Limb (tissue), 2 donors: ENCODE results near the gene LRRC4C.
"Not testable (repeated sequence)": the region's sequence is repeated elsewhere in the genome, so short reads cannot be mapped to it uniquely, and the experiment has no call there.

ENCODE experiments used
- DNase-seq, 2 donors: peaks; one replicate each; pipeline ENCODE4 v3.0.0-alpha.2; 2016; ENCODE audit errors: extremely low spot score in 2 of 2

The LRRC4C gene

DNA sequence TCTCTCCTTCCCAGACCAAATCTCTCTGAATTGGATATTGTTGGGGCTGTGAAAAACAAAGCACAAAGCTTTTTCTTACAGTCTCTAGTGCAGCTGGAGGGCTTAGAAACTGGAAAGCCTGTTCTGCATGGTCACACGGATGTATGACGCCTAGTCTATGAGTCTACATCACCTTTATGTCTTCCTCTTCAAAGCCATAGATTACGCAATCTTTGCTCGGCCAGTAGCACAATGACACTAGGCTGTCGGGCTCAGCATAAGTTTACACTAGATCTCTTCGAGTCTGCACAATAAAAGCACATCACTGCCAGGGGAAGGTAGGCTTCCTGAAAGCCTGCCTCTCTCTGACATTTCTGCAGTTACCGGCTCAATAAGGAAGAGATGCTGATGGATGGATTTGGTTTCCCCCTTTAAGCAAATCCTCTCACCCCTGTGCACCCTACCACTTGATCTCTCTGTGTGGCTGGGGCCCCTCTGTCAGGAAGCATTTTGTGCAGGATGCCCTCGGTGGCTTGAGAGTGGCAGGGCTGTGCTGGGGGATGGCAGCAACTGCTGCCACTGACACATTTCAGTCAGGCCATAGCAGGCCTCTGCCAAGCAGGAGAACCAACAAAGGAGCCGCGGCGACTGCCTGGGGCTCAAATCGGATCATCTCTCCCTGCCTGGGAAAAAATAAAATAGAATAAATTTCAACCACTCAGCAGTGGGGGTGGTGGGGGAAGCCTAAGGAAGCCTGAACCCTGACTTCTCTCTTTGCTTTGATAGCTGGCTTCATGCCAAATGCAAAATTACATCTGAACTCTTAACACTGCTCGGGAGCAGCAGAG, 1272.8 kb downstream of the LRRC4C start:
- peak in 1 of 2 donors; percentile 54 for DNase-seq

DNA sequence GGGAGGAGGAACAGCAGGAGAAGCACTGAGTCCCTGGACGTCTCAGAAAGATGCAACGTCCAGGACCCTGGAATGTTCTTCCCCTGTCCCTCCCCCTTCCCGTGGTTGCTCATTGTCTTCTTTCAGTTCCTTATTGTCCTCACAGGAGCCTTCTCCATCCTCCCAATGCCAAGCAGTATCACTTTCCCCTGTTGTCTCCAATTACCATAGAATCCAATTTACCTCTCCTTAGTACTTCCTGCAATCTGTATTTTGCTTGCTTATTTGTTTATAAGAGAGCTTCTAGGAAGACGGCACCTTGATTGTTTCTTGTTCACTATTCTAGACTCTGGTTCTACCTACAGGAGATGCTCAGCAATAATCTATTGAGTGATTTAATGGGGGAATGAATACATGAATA, 1273.7 kb downstream of the LRRC4C start:
- no peak for DNase-seq

DNA sequence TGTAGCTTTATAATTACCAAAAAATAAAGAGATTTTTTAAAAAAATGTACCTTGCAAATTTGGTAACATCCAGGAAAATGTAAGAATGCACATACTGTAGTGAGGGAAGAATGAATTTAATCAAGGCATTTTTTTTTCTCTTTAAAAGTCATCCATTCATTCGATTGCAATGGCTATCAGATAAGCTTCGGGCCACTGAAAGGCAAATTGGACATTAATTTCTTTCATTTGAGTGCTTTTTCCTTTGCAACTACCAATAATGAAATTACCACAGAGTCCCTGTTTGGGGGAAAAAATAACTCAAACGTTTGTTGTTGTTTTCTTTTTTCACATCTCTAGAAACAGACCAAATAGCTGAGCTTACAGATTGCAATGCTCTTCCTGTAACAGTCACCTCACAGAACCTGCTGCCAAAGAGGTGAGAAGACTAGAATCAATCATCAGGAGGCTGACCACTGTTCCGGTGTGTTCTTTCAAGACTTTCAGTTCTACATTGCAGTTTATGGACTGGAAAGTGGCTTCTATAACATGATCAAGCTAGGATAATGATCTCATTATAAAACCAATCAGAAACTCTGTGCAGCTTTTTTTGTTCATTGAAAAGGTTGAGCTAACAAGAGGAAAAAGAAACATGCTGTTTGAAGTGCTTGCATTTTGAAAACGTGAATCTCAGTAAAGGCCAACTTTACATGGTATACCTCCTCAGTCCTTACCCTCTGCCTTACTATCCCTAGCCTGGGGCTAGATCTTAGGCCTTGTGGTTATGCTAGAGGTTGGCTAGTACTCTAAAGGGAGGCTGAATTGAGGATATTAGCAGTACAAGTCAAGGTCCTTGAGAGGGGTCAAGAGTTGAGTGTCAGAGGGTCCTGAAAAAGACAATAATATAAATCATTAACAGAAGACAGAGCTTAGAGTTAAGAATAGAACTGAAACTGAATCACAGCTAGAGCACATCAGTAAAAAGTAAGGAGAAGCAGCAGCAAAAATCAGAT, 1276.1 kb downstream of the LRRC4C start:
- no peak for DNase-seq

DNA sequence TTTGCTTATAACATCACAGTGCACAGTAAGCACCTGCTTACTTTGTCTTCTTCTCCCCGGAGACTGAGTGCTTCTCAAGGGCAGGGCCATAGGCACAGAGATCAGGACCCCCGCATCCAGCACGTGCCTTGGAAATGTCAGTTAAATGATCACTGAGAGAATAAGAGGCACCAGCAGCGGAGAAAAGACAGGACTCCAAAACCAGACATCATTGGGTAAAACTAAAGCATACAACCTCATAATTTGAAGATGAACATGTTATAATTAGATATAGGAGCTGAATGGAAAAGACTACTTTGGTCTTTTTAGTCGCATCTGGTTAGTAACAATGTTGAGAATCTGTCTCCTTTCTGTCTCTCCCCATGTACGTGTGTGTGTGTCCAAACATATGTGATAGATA, 1279.9 kb downstream of the LRRC4C start:
- DNase-seq: no peak

DNA sequence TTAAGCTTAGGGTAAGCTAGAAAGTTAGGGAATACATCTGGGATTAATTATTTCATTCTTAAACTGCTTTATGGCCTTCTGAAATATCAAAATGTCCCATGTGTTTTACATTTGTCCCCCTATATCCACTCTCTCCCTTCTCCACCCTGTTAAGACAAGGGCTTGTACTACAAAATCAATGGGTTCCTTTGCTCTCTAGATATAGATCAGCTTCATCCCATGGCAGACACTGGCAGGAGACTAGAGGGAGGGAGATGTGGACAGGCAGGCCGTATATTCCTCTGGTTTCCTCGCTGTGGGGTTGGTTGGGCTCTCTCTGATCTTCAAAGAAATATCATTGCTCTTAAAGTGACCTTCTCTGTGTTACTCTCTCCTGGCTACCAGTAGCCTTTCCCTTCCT, 1281.0 kb downstream of the LRRC4C start:
- no peak for DNase-seq

DNA sequence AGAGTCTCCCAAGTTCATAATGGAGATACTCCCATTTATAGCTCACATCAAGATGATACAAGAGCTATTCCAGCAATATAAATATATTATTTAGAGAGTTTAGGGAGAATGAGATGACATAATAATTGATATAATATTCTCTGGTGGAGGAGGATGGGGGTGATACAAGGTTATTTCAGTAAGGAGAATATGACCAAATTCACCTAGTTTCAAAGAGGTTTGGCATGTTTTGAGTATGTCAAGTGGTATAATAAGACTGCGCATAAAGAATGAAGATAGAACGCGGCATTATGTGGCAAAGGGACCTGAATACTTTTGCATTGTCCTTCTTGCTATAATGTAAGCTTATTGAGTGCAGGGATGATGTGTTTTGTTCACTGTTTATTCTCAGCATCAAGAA, 1283.5 kb downstream of the LRRC4C start:
- no peak for DNase-seq

DNA sequence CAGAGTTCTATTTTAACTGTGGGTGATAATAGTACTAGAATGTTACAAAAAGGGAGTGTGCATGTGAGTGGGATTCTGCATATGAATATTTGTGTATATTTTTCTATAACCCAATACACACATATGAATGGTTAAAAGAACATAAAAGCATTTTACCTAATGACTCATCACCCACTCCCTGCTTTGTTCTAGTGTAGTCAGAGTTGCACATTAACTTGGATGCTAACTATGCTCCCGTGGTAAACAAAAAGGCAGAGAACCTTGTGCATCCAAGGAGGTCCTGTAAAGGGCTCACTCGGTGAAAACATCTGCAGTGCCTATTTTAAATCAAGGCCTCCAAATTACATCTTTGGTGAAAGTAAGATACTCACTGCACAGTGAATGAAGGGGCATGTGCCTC, 1289.4 kb downstream of the LRRC4C start:
- DNase-seq: no peak

DNA sequence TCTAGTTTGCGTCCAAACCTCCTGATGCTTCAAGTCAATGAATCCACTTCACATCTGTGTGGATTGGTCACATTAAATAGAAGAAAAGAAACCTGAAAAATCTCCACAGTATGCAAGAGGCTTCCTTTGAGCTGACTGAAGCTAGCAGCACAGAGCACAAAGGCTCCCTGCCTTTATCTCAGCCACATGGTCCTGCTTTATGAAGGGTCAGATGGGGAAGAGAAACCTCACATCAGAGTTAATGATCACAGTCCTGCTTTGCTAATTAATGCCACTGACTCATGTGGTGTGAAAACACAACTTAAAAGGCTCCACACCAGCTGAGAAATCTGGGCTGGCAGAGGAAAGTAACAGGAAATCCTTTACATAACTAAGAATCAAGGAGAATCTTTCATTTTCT, 1291.0 kb downstream of the LRRC4C start:
- DNase-seq: no peak

DNA sequence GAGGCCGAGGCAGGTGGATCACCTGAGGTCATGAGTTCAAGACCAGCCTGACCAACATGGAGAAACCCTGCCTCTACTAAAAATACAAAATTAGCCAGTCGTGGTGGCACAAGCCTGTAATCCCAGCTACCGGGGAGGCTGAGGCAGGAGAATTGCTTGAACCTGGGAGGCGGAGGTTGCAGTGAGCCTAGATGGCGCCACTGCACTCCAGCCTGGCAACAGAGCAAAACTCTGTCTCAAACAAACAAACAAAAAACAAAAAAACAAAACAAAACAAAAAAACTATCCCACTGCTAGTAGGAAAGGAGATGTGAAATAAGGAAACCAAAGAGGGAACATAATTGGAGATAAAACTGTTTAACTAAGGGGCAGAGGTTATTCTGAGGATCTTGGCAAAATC, 1291.6 kb downstream of the LRRC4C start:
- DNase-seq: not testable (repeated sequence)

DNA sequence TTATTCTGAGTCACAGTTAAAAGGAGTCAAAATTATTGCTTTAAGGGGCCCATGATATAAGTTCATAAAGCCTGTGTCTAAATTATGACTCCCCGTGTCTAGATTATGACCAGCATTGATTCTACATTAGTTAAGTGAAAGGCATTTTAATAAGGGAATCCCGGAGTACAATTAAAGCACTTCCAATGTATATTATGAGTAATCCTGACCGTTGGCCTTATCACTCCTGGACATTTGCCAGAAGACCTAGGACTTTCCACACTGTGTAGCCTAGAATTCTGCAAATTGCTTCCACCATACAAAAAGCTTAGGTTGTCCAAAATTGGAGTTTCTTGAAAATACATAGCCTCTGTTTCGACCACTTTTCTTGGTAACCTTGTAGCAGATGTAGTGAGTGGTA, 1292.6 kb downstream of the LRRC4C start:
- no peak for DNase-seq

DNA sequence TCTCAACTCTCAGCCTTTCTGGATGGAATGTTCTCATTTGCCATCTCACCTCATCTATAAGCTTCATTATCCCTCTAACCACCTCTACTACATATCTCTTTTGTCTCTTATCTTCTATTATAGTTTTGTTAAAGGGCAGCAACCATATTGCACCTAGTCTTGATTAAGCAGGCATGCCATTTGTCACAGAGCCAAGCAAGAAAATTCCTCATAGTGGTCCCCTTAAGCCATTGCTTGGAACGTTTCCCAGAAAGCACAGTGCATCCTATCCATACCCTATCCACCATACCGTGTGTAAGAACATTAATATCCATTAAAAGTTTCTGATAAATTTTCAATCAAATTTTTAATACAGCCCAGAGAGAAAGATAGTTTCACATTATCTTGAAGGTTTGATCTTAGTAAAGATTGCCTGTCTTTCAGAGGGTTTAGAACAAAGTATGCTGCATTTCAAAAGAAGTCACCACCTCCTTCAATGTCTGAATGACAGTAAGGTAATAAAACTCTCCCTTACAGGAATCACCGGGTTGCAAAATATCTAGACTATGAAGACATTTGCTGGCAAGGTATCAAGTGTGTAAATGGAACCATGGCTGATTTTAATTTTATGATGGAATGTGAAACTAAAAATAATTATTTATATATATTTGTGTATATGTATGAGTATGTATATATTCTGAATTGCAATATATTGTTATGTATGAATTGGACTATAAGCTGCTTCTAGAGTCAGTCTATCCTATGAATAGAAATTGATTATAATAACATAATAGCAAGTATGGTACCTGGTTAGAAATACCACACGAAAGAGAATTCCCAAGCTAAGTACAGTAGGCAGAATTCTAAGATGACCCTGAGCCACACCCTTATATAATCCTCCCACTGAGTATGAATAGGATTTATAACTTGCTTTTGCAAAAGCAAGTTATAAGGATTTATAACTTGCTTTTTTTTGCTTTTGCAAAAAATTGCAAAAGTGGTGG, 1296.3 kb downstream of the LRRC4C start:
- DNase-seq: no peak

DNA sequence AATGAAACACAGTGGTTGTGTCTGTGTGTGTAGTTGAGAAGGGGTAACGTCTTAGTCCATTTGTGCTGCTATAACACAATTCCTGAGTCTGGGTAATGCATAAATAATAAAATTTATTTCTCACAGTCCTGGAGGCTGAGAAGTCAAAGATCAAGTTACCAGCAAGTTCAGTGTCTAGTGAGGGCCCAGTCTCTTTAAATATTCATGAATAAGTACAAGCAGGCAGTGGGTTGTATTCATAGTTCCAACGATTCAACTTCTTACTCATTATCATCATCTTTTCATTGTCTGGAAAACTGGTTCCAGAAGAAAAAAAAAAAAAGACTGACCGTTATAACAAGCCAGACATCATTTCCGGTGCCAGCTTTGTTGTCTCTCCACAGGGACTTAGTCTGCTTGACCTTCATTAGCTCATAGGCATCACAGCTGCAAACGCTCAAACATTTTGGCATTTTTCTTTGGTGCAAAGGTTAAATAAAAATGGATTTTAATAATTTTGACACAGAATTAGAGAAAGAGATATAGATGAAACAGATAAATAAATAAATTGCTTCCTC, 1297.5 kb downstream of the LRRC4C start:
- no peak for DNase-seq

DNA sequence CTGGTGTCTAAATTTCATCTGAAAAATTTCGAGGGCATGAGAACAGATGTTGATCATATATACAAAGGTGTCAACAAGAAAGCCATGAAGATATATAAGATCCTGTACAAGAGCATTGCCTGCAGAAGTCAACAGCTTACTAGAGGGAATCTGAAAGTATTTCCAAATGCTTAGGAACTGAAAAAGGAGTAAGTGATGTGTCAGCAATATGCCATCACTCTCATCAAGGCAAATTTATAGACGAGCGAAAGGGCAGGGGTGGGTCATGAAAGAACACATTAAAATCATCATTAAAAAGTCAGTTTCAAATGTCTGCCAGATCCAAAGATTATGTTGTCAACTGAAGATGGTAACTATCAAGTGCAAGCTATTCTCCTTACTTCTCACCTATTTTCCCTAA, 1299.0 kb downstream of the LRRC4C start:
- no peak for DNase-seq

DNA sequence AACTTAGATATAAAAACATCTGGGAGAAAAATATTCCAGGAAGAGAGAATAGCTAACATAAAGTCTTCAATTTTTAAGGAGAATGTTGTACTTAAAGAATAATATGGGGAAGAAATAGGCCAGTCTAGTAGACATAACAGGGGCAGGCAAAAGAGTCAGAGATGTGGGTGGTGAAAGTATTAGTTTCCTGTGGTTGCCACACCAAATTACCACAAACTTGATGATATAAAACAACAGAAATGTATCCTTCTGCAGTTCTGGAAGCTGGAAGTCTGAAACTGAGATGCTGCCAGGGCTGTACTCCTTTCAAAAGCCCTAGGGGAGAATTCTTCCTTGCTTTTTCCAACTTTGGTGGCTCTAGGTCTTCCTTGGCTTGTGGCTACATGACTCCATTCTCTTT, 1309.7 kb downstream of the LRRC4C start:
- DNase-seq: no peak

DNA sequence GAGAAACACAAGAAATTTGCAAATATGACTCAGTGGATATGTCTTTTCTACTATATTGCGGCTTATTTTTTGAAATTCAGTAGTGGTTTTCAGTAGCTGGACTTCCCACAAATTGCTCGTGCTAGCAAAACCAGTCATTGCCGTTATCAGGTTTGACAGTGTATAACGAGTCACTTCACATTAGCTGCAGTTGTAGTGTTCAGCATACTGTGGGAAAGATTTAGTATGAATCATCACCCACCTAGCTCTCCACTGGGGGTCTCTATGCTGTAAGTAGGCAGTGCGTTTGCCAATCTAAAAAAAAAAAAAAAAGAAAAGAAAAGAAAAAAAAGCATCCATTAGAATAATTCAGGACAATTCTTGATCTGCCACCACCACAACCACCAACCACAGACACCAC, 1318.9 kb downstream of the LRRC4C start:
- no peak for DNase-seq

DNA sequence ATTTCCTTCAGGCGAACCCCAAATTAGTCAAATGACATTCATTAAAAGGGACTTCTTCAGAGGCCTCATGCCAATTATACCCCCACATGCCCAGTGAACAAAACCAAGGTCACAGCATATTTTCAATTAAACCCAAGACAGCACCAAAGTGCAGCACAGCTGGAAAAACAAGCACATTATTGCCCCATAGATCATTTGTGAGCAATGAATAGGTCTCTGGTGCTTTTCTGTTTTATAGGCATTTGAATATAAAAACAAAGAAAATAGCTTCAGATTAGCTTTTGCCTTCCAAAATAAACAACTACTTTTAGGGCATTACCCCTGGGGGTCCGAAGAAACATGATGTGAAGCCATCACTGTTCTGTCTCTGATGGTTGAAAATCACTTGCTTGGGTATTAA, 1319.9 kb downstream of the LRRC4C start:
- DNase-seq: no peak

DNA sequence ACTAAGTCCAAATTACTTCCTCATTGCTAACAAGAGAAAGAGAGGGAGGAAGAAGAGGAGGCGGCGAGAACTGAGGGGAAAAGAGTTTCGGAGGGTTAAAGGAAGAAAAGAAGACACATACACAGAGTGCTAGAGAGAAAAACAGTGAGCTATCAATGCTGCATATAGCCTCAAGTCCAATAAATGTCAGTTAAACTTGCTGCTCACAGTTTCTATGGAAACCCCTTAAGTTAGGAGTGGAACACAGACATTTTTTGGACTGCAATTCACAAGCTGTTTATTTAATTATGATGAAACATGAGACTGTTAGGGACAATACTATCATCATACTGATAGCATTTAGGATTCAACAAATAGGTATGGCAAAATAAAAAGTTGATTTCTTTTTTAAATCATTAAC, 1320.4 kb downstream of the LRRC4C start:
- peak in 1 of 2 donors; percentile 47 for DNase-seq

DNA sequence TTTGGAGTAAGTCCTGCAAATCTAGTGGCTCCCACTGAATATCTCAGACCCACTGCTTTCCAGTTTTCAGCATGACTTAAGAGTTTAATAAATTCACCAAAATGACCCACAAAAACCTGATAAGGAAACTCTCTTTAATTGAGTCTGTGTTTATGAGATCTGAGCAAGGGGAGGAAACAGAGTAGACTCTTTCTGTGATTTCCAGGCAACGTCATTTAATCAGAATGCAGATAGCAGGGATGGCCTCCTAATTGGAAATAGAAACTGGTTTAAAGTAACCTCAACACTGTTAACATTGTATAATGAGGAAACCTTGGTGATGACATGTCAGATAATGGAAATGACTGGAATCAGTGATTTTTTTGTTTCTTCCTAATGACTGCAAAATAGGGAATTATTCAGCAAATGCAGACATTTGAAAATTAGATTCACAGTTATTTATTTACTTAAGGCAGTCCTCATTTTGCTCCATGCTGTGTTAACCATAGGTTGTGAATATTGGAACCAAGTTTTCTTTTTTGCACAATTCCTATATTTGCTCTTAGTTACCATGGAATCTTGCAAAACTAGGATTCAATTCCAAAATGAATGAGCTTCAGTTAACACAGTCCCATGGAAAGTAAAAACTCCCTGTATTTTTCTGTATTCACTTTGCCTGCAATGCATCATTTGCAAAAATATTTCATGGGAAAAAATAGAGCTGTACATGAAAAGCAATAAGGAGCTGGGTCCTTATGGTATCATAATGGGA, 1324.5 kb downstream of the LRRC4C start:
- DNase-seq: no peak

DNA sequence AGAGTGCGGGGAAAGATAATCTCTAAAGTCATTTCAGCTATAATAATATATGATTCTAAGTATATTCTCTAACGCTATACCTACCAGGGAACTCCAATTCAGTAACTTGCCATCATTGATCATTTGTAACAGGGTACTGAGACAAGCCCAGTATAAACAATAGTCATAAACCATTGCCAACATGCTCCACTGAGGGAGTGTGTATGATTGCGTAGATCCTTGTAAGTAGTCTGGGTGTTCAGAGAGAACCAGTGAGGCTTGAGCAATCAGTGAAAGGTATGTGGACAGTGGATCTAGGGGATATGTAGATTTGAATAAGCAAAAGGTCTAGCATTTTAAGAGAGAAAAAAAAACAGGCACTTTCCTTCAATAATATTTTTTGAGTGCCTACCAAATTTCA, 1326.0 kb downstream of the LRRC4C start:
- no peak for DNase-seq

DNA sequence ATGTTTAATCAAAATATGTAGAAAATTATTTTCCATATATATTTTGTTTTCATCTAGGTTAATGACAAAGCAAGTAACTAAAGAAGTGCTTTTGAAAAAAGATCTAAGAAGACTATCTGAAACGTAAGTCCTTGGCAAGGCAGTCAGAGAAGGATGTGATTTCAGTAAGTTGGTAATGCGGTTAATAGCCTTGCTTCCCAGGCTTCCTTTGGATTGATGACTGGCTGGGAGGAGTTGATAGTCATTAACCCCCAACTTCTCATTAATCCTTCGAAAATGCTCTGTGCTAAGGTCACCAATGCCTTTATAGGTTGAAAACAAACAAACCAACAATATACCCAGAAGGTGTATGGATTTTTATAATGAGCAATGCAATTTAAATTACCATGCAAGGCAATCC, 1326.5 kb downstream of the LRRC4C start:
- no peak for DNase-seq
